HEK293T (cell line): ENCODE results near the gene CR1L.
A peak's percentile ranks its signal among the peaks of the same experiment; 100 is the strongest.
"Not testable (repeated sequence)": the region's sequence is repeated elsewhere in the genome, so short reads cannot be mapped to it uniquely, and the experiment has no call there.

Source experiments
- CTCF ChIA-PET: fragments of 350-600 bp; formaldehyde crosslinking; extraction: SDS; loops from one replicate; lab custom pipeline; 2021; ENCODE audit warnings: antibody characterized with exemption, inconsistent platforms; lab: Yijun Ruan, JAX
- POLR2A ChIA-PET: fragments of 350-600 bp; formaldehyde crosslinking; extraction: SDS; loops from one replicate; lab custom pipeline; 2020; ENCODE audit warnings: antibody characterized with exemption, inconsistent platforms; lab: Yijun Ruan, JAX
- DNase-seq: peaks from one replicate; pipeline ENCODE4 v3.0.0; 2012; ENCODE audit warnings: mixed read lengths; ENCODE audit errors: extremely low spot score
- ARNT ChIP-seq: fragments of 450-650 bp; IDR thresholded peaks from 2 replicates; pipeline ENCODE4 v1.6.1; 2017; ENCODE audit warnings: mild to moderate bottlenecking
- BHLHE40 ChIP-seq: fragments of 450-650 bp; IDR thresholded peaks from 2 replicates; pipeline ENCODE4 v1.6.1; 2016; ENCODE audit warnings: mild to moderate bottlenecking, moderate library complexity, borderline replicate concordance
- CTBP1 ChIP-seq: fragments of 450-650 bp; IDR thresholded peaks from 2 replicates; pipeline ENCODE4 v1.6.1; 2016; ENCODE audit warnings: borderline replicate concordance
- FOXA1 ChIP-seq: fragments of 450-650 bp; IDR thresholded peaks from 2 replicates; pipeline ENCODE4 v1.6.1; 2016; ENCODE audit warnings: mild to moderate bottlenecking
- FOXK2 ChIP-seq: fragments of 450-650 bp; IDR thresholded peaks from 2 replicates; pipeline ENCODE4 v1.6.1; 2016; ENCODE audit warnings: mild to moderate bottlenecking
- FOXM1 ChIP-seq: fragments of 450-650 bp; IDR thresholded peaks from 2 replicates; pipeline ENCODE4 v1.6.1; 2017; ENCODE audit warnings: mild to moderate bottlenecking, borderline replicate concordance
- HDGF ChIP-seq: fragments of 450-650 bp; IDR thresholded peaks from 2 replicates; pipeline ENCODE4 v1.6.1; 2017; ENCODE audit warnings: antibody characterized with exemption, borderline replicate concordance
- L3MBTL2 ChIP-seq: fragments of 450-650 bp; conservative IDR thresholded peaks from 2 replicates; pipeline ENCODE4 v1.6.1; 2016; ENCODE audit warnings: mild to moderate bottlenecking
- LEF1 ChIP-seq: fragments of 450-650 bp; IDR thresholded peaks from 2 replicates; pipeline ENCODE4 v1.6.1; 2017; ENCODE audit warnings: mild to moderate bottlenecking, borderline replicate concordance
- NFRKB ChIP-seq: fragments of 450-650 bp; IDR thresholded peaks from 2 replicates; pipeline ENCODE4 v1.6.1; 2016; ENCODE audit warnings: mild to moderate bottlenecking, moderate library complexity
- PKNOX1 ChIP-seq: fragments of 450-650 bp; IDR thresholded peaks from 2 replicates; pipeline ENCODE4 v1.6.1; 2016
- SP1 ChIP-seq: fragments of 450-650 bp; IDR thresholded peaks from 2 replicates; pipeline ENCODE4 v1.6.1; 2017
- SUZ12 ChIP-seq: fragments of 450-650 bp; IDR thresholded peaks from 2 replicates; pipeline ENCODE4 v1.6.1; 2016; ENCODE audit warnings: mild to moderate bottlenecking
- TARDBP ChIP-seq: fragments of 450-650 bp; IDR thresholded peaks from 2 replicates; pipeline ENCODE4 v1.6.1; 2016
- ZNF384 ChIP-seq: fragments of 450-650 bp; IDR thresholded peaks from 2 replicates; pipeline ENCODE4 v1.6.1; 2016

The CR1L gene

GRCh38 chr1:207691010-207691409 lies 46.1 kb downstream of the CR1L start:
- TF ChIP-seq TARDBP: no peak
- no peak for TF ChIP-seq SP1
- TF ChIP-seq HDGF: no peak
- no peak for TF ChIP-seq BHLHE40
- no peak for DNase-seq
- POLR2A ChIA-PET: no interaction called here
- CTCF ChIA-PET: no interaction called here

GRCh38 chr1:207691841-207692240 lies 46.9 kb downstream of the CR1L start:
- TF ChIP-seq FOXM1 (no peak), PKNOX1 (0 out of 2 replicates have a peak, but pooled peaks have one; percentile 16)
- POLR2A ChIA-PET: no interaction called here
- CTCF ChIA-PET: no interaction called here
- DNase-seq: no peak

- CTCF ChIA-PET, DNase-seq, POLR2A ChIA-PET: not testable (repeated sequence)
Measured at GRCh38 chr1:207692291-207692690, 47.4 kb downstream of the CR1L start.

GRCh38 chr1:207695891-207696290 lies 51.0 kb downstream of the CR1L start:
- DNase-seq: no peak
- POLR2A ChIA-PET: no interaction called here
- TF ChIP-seq FOXK2 (no peak), ZNF384 (no peak), SUZ12 (no peak), CTBP1 (no peak), NFRKB (no peak), FOXA1 (no peak), L3MBTL2 (no peak), ARNT (no peak), PKNOX1 (no peak), HDGF (no peak)
- CTCF ChIA-PET: no interaction called here

GRCh38 chr1:207698822-207699483 lies 54.0 kb downstream of the CR1L start:
- TF ChIP-seq BHLHE40 (no peak), ARNT (peak; percentile 75; the same call in 1 of the 2 replicates), PKNOX1 (no peak), LEF1 (no peak), L3MBTL2 (0 out of 2 replicates have a peak, but pooled peaks have one; percentile 24), FOXA1 (no peak)
- peak; percentile 40 for DNase-seq
- ChIA-PET POLR2A (no interaction called here), CTCF (interaction anchor here (0.6 to 1.3 kb wide), 9 partner anchors 17 to 294 kb away, joined by 3 to 8 read pairs (median 4); no protein-coding TSS in a partner anchor)

GRCh38 chr1:207702317-207702716 lies 57.4 kb downstream of the CR1L start:
- TF ChIP-seq SUZ12: no peak
- no peak for TF ChIP-seq NFRKB
- no peak for TF ChIP-seq CTBP1
- ChIA-PET CTCF (no interaction called here), POLR2A (no interaction called here)
- no peak for DNase-seq

GRCh38 chr1:207703712-207704111 lies 58.8 kb downstream of the CR1L start:
- CTCF ChIA-PET: no interaction called here
- TF ChIP-seq SP1: no peak
- TF ChIP-seq TARDBP: no peak
- TF ChIP-seq LEF1: no peak
- no peak for TF ChIP-seq FOXA1
- TF ChIP-seq SUZ12: no peak
- no peak for DNase-seq
- POLR2A ChIA-PET: no interaction called here

- POLR2A ChIA-PET, DNase-seq, CTCF ChIA-PET: not testable (repeated sequence)
Measured at GRCh38 chr1:207708004-207708403, 63.1 kb downstream of the CR1L start.
